Measurements from ENCODE around the gene ROCK1. TPM values are rescaled to one million over a fixed set of nuclear protein-coding genes. Genes with fewer than 3 reads are reported as not detected.
A peak's percentile ranks its signal among the peaks of the same experiment; 100 is the strongest.
"Not testable (repeated sequence)": the region's sequence is repeated elsewhere in the genome, so short reads cannot be mapped to it uniquely, and the experiment has no call there.

Gene ROCK1
- total RNA-seq (2012; rRNA removed) = 26.1 and 27.5 TPM in 2 replicates

DNA sequence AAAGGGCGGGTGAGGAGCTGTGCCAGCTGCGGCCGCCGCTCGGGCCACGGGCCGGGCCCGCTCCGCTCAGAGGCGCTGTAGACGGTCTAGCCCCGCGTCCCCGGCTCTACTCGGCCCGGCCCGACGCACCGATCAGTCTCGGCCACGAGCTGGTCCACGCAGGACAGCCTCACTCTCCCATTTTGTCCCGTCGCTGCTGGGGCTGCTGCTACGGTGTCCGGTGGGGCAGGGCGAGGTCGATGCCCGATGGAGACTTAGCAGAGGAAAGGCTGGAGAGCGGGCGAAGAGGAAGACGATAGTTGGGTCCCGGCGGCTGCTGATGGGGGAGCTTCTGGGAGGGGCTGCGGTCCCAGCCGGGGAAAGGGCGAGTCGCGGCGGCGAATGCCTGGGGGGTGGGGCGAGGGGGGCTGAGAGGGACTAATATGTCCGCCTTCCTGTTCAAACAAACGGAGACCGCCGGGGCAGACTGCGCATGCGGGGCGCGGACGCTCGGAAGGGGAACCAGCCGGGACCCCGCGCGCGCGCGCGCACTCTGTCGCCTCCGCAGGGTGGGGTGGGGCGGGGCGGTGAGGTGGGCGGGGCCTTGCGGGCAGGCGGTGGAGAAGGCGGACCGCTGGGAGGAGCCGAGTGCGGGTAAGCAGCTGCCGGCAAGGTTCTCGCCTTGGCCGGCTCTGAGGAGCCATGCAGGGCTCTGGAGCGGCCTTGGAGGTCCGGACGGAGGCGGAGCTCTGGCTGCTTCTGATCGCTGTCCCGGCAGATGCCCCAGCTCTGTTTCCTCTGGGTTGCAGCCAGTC is at the start of gene ROCK1:
ROCK1 (minus strand) TSS at position 468 of the 794 bp plus-strand sequence. CDS start 903 bp downstream, outside the sequence.
- Histone ChIP-seq H3K36me3 (ENCODE audit: insufficient read depth, low read length) (peaks cover 6% of the 10 kb centered on the region), H3K9me3 (replicated peaks; ENCODE audit: low read length) (no peaks in the 10 kb centered on the region), H3K27me3 (ENCODE audit: control insufficient read depth, insufficient read depth, low read length) (no peaks in the 10 kb centered on the region), H3K4me3 (ENCODE audit: low read length) (peak within 1 kb of the TSS; percentile 100), H3K4me2 (ENCODE audit: low read length) (peak within 1 kb of the TSS; percentile 87), H3K4me1 (ENCODE audit: control insufficient read depth, insufficient read depth, low read length) (peaks cover 30% of the 10 kb centered on the region), H3K9ac (ENCODE audit: low read depth, low read length) (peak within 1 kb of the TSS; percentile 99)

GRCh38 chr18:21155443-21155842 is 43.8 kb upstream of the ROCK1 start:
- Histone ChIP-seq H3K4me2 (ENCODE audit: low read length) (no peak overlapping the region), H3K4me3 (ENCODE audit: low read length) (no peak overlapping the region), H3K36me3 (ENCODE audit: insufficient read depth, low read length) (no peaks in the 10 kb centered on the region), H3K9me3 (replicated peaks; ENCODE audit: low read length) (peaks cover 7% of the 10 kb centered on the region), H3K9ac (ENCODE audit: low read depth, low read length) (no peak overlapping the region), H3K4me1 (ENCODE audit: control insufficient read depth, insufficient read depth, low read length) (no peaks in the 10 kb centered on the region), H3K27me3 (ENCODE audit: control insufficient read depth, insufficient read depth, low read length) (no peaks in the 10 kb centered on the region)

DNA sequence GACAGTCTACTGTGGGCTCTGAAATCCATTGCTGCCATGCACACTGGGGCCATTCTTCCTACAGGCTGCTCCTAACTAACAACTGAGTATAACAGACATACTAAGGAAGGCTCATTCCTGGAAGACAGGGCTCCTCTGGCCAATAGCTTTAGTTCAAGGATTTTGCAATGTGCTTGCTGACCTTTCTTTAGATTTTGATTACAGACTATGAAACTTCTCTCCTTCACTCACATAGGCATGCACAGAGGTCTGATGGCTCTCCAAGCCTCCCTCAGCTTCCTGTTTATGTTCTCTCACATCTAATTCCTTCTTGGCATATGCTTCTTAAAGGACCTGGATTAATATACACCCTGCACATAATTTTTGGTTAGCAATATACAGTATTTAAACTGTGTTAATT is 34.4 kb upstream of the ROCK1 start:
- Histone ChIP-seq H3K27me3 (ENCODE audit: control insufficient read depth, insufficient read depth, low read length) (no peaks in the 10 kb centered on the region), H3K36me3 (ENCODE audit: insufficient read depth, low read length) (no peaks in the 10 kb centered on the region), H3K4me1 (ENCODE audit: control insufficient read depth, insufficient read depth, low read length) (peaks cover 6% of the 10 kb centered on the region), H3K4me3 (ENCODE audit: low read length) (no peak overlapping the region), H3K9me3 (replicated peaks; ENCODE audit: low read length) (no peaks in the 10 kb centered on the region), H3K4me2 (ENCODE audit: low read length) (no peak overlapping the region), H3K9ac (ENCODE audit: low read depth, low read length) (no peak overlapping the region)

- no peaks in the 10 kb centered on the region for H3K36me3 ChIP-seq (ENCODE audit: insufficient read depth, low read length)
- H3K9me3 ChIP-seq (replicated peaks; ENCODE audit: low read length) = no peaks in the 10 kb centered on the region
- peaks cover 6% of the 10 kb centered on the region for H3K4me1 ChIP-seq (ENCODE audit: control insufficient read depth, insufficient read depth, low read length)
- H3K27me3 ChIP-seq (ENCODE audit: control insufficient read depth, insufficient read depth, low read length) = no peaks in the 10 kb centered on the region
- H3K9ac ChIP-seq (ENCODE audit: low read depth, low read length) = no peak overlapping the region
- no peak overlapping the region for H3K4me2 ChIP-seq (ENCODE audit: low read length)
- no peak overlapping the region for H3K4me3 ChIP-seq (ENCODE audit: low read length)
Measured at GRCh38 chr18:21145371-21145770, 33.8 kb upstream of the ROCK1 start.

GRCh38 chr18:21141668-21142422 is 30.2 kb upstream of the ROCK1 start:
- Histone ChIP-seq H3K4me1 (ENCODE audit: control insufficient read depth, insufficient read depth, low read length) (peaks cover 6% of the 10 kb centered on the region), H3K27me3 (ENCODE audit: control insufficient read depth, insufficient read depth, low read length) (no peaks in the 10 kb centered on the region), H3K9ac (ENCODE audit: low read depth, low read length) (no peak overlapping the region), H3K9me3 (replicated peaks; ENCODE audit: low read length) (no peaks in the 10 kb centered on the region), H3K4me2 (ENCODE audit: low read length) (no peak overlapping the region), H3K36me3 (ENCODE audit: insufficient read depth, low read length) (no peaks in the 10 kb centered on the region), H3K4me3 (ENCODE audit: low read length) (no peak overlapping the region)

DNA sequence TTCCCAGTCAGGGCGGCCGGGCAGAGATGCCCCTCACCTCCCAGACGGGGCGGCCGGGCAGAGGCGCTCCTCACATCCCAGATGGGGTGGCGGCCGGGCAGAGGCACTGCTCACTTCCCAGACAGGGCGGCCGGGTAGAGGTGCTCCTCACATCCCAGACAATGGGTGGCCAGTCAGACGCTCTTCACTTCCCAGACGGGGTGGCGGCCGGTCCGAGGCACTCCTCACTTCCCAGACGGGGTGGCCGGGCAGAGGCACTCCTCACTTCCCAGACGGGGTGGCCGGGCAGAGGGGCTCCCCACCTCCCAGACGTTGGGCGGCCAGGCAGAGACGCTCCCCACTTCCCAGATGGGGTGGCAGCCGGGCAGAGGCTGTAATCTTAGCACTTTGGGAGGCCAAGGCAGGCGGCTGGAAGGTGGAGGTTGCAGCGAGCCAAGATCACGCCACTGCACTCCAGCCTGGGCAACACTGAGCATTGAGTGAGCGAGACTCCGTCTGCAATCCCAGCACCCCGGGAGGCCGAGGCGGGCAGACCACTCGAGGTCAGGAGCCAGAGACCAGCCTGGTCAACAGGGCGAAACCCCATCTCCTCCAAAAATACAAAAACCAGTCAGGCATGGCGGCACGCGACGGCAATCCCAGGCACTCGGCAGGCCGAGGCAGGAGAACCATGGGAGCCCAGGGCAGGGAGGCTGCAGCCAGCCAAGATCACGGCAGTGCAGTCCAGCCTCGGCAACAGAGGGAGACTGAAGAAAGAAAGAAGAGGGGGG is 26.3 kb upstream of the ROCK1 start:
- H3K9ac ChIP-seq (ENCODE audit: low read depth, low read length); H3K27me3 ChIP-seq (ENCODE audit: control insufficient read depth, insufficient read depth, low read length); H3K9me3 ChIP-seq (replicated peaks; ENCODE audit: low read length); H3K4me1 ChIP-seq (ENCODE audit: control insufficient read depth, insufficient read depth, low read length); H3K4me3 ChIP-seq (ENCODE audit: low read length); H3K4me2 ChIP-seq (ENCODE audit: low read length); H3K36me3 ChIP-seq (ENCODE audit: insufficient read depth, low read length): not testable (repeated sequence)

GRCh38 chr18:21134895-21135294 is 23.3 kb upstream of the ROCK1 start:
- H3K27me3 ChIP-seq (ENCODE audit: control insufficient read depth, insufficient read depth, low read length) = no peaks in the 10 kb centered on the region
- H3K4me2 ChIP-seq (ENCODE audit: low read length) = no peak overlapping the region
- no peak overlapping the region for H3K9ac ChIP-seq (ENCODE audit: low read depth, low read length)
- peaks cover 4% of the 10 kb centered on the region for H3K4me1 ChIP-seq (ENCODE audit: control insufficient read depth, insufficient read depth, low read length)
- no peaks in the 10 kb centered on the region for H3K9me3 ChIP-seq (replicated peaks; ENCODE audit: low read length)
- no peaks in the 10 kb centered on the region for H3K36me3 ChIP-seq (ENCODE audit: insufficient read depth, low read length)
- H3K4me3 ChIP-seq (ENCODE audit: low read length) = no peak overlapping the region

GRCh38 chr18:21132398-21132918 is 20.8 kb upstream of the ROCK1 start:
- no peaks in the 10 kb centered on the region for H3K36me3 ChIP-seq (ENCODE audit: insufficient read depth, low read length)
- H3K27me3 ChIP-seq (ENCODE audit: control insufficient read depth, insufficient read depth, low read length) = no peaks in the 10 kb centered on the region
- no peak overlapping the region for H3K4me3 ChIP-seq (ENCODE audit: low read length)
- no peaks in the 10 kb centered on the region for H3K9me3 ChIP-seq (replicated peaks; ENCODE audit: low read length)
- H3K4me1 ChIP-seq (ENCODE audit: control insufficient read depth, insufficient read depth, low read length) = peaks cover 12% of the 10 kb centered on the region
- no peak overlapping the region for H3K4me2 ChIP-seq (ENCODE audit: low read length)
- H3K9ac ChIP-seq (ENCODE audit: low read depth, low read length) = no peak overlapping the region

- Histone ChIP-seq H3K4me1 (ENCODE audit: control insufficient read depth, insufficient read depth, low read length) (peaks cover 12% of the 10 kb centered on the region), H3K27me3 (ENCODE audit: control insufficient read depth, insufficient read depth, low read length) (no peaks in the 10 kb centered on the region), H3K9me3 (replicated peaks; ENCODE audit: low read length) (no peaks in the 10 kb centered on the region), H3K9ac (ENCODE audit: low read depth, low read length) (no peak overlapping the region), H3K36me3 (ENCODE audit: insufficient read depth, low read length) (no peaks in the 10 kb centered on the region), H3K4me2 (ENCODE audit: low read length) (no peak overlapping the region), H3K4me3 (ENCODE audit: low read length) (no peak overlapping the region)
Measured at GRCh38 chr18:21131698-21132227, 20.1 kb upstream of the ROCK1 start.

GRCh38 chr18:21129566-21130216 is 18.1 kb upstream of the ROCK1 start:
- no peaks in the 10 kb centered on the region for H3K9me3 ChIP-seq (replicated peaks; ENCODE audit: low read length)
- no peaks in the 10 kb centered on the region for H3K27me3 ChIP-seq (ENCODE audit: control insufficient read depth, insufficient read depth, low read length)
- no peaks in the 10 kb centered on the region for H3K36me3 ChIP-seq (ENCODE audit: insufficient read depth, low read length)
- H3K9ac ChIP-seq (ENCODE audit: low read depth, low read length) = peak overlapping the region; percentile 18
- no peak overlapping the region for H3K4me2 ChIP-seq (ENCODE audit: low read length)
- H3K4me1 ChIP-seq (ENCODE audit: control insufficient read depth, insufficient read depth, low read length) = peaks cover 12% of the 10 kb centered on the region
- no peak overlapping the region for H3K4me3 ChIP-seq (ENCODE audit: low read length)

All from skeletal muscle satellite cell (primary cell).